ENCODE data around the gene PHACTR1. TPM values are rescaled to one million over a fixed set of nuclear protein-coding genes. Genes with fewer than 3 reads are reported as not detected.
A peak's percentile ranks its signal among the peaks of the same experiment; 100 is the strongest.

PHACTR1 gene
- total RNA-seq, 1 donor from 2014 or later: 116 TPM

DNA sequence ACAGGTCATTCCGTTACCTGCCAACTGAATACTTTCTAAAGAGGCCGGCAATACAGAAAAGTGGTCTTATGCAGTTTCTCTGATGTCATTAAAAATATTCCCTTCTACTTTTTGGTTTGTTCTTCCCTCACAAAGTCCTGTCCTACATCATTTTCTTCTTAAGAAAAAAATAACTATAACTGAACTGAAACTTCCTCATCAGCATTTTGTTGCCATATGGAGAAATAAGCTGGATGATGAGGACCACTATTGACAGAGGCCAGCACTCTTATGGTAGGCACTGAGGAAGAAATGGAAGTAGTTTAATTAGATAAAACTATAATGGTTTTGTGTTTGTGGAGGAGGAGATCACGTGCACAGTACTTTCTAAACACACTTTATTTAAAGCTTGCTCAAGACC, 274.9 kb downstream of the PHACTR1 start:
- intact Hi-C loops (cut with DNase I): no loop called here
- ATAC-seq (no peak), DNase-seq (ENCODE audit: missing footprints) (no peak)

DNA sequence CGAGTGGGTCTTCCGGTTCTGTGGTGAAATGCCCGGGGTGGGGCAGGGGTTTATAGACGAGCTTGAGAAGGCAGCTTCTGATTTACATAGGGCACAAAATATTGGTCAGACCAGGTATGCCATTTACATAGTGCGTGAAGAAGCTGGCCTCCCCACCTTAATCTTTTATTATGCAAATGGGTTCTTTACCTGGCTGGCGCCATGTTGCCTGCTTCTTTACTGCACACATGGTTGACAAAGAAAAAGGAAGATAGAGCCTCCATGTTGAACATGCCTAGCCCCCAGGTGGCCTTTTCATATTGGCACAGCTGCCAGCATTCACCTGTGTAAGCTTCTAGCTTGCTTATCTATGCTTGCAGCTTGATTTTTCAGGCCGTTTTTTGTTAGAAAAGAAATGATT, 276.2 kb downstream of the PHACTR1 start:
- ATAC-seq (no peak), DNase-seq (ENCODE audit: missing footprints) (no peak)
- intact Hi-C loops (cut with DNase I): no loop called here

DNA sequence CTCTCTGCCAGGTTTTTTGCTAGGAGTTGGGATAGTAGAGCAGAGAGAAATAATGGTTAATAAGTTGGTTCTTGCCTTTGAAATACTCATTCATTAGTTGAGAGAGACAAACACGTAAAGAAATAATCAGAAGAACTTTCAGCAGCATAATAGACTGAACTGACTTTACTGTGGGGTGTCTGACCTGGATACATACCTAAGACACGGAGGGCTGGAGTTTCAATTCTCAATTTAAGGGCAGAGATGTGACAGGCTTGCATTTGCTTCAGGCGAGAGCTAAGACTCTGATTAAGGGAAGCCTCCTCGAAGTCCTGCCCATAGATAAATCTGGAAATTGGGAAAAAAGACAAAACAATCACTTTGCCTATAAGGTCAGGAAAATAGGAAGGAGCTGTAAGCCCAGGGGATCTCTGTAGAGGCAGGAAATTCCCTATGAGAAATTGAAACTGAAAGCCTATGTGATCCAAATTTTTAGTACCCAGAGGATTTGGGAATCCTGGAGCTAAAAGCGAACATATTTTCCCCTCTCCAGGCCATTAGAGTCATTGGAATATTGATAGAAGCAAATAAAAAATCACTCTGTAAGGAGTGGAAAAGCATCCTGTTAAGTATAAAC, 276.8 kb downstream of the PHACTR1 start:
- intact Hi-C loops (cut with DNase I): no loop called here

DNA sequence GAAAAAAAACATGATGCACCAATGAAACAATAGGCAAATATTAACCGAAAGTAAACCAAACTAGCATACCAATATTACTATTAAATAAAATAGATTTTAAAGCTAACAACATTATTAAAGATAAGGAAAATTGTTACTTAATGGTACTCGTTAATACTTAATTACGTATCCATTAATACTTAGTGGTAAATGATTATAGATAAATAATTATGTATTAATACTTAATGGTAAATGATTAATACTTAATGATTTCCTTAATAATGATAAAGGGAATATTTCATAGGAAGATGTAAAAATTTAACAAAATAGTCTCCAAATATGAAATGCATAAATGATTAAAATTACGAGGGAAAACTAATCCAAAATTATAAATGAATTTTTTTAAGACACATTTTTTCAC, 278.9 kb downstream of the PHACTR1 start:
- DNase-seq (ENCODE audit: missing footprints) (no peak), ATAC-seq (no peak)
- intact Hi-C loops (cut with DNase I): no loop called here

More for the DNA sequence above, 276.8 kb downstream of the PHACTR1 start:
- no peak for ATAC-seq
- no peak for DNase-seq (ENCODE audit: missing footprints)

DNA sequence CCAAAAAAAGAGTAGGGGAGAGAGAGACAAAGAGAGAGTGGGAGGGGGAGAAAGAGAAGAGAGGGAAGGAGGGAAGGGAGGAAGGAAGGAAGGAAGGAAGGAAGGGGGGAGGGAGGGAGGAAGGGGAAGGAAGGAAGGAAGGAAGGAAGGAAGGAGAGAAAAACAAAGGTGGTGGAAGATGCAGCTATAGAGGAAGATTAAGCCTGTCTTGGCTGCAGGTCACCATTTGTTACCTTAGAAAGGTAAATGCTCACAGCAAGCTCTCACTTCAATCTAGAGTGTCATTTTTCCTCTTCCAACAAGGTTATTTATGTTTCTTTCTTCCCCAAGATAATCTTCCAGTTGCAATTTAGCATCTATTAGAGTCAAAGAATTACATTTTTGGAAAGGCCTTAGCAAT, 284.0 kb downstream of the PHACTR1 start:
- intact Hi-C loops (cut with DNase I): no loop called here
- no peak for DNase-seq (ENCODE audit: missing footprints)
- no peak for ATAC-seq

DNA sequence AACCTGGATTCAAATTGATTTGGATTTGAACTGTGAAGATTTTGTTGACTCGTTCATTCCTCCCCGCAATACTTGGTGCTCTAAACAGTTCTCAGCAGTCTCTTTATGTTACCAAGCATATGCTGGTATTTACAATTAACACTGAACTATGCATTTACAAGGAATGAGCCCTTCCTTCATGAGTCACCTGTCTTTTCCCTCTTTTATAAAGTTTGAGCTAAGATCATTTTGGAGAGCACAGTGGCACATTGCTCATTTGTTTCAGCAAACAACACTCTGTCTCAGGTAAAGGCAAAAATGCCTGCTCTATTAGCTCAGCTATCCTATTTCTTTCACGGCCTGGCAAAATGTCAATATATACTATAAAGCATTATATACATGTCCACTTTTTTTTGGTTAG, 285.4 kb downstream of the PHACTR1 start:
- intact Hi-C loops (cut with DNase I): no loop called here
- ATAC-seq (no peak), DNase-seq (ENCODE audit: missing footprints) (no peak)

DNA sequence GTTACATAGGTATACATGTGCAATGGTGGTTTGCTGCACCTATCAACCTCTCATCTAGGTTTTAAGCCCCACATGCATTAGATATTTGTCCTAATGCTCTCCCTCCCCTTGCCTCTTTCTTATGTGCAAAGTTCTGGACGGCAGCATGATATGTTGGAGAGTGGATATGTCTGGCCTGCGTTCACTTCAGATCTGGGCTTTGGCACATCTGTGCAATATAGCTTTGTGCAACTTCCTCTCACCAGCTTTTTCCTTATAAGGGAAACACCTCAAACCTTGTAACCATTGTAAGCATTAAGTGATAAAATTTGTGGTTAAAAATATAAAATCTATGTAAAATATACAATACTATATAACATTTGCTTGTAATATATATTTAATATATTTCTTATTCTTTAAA, 288.0 kb downstream of the PHACTR1 start:
- intact Hi-C loops (cut with DNase I): no loop called here
- ATAC-seq (no peak), DNase-seq (ENCODE audit: missing footprints) (no peak)

DNA sequence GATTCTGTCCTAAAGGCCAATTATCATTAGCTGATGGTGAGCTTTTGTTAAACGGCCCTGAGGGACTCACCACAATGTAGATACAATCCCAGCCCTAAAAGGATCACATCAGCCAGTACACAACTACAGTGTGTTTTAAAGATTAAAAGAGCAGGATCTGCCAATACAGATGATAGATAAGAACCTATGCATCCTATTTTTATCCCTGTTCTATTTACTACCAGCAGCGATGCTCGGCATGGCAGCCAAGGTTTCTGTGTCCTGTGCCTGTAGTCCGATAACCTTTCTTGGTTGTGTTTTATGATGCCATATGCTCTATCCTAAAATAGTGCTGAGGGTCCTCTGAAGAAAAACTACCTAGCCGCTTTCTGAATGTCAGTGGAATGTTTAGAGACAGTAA, 289.4 kb downstream of the PHACTR1 start:
- intact Hi-C loops (cut with DNase I): no loop called here
- no peak for DNase-seq (ENCODE audit: missing footprints)
- ATAC-seq: peak; percentile 41

DNA sequence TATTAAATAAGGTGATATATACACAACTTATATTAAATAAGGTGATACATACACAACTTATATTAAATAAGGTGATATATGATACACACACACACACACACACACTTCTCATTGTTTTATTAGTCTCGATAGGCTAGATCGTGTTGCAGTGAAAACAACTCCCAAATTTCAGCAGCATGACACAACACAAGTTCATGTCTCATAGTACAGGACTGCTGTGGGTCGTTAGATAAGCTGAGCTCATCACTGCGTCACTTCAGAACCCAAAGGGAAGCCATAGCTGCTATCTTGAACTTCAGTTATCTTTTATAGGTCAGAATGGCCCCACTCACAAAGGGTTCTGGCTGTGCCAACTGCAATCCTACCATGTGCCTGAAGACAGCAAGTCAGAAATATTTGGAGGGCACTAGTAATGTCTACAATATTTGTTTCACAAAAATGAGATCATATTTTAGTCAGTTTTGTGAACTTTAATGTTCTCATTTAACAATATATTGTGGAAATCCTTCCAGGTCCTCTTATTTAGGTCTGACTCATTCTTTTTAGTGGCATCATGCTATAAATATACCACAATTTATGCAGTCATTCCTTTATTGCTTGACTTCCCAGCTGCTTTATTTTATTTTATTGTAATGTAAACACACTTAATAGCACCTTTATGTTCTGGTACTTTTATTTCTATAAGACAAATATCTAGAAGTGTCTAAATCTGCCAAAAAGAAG, 290.2 kb downstream of the PHACTR1 start:
- intact Hi-C loops (cut with DNase I): no loop called here
- peak; percentile 81 for ATAC-seq

DNA sequence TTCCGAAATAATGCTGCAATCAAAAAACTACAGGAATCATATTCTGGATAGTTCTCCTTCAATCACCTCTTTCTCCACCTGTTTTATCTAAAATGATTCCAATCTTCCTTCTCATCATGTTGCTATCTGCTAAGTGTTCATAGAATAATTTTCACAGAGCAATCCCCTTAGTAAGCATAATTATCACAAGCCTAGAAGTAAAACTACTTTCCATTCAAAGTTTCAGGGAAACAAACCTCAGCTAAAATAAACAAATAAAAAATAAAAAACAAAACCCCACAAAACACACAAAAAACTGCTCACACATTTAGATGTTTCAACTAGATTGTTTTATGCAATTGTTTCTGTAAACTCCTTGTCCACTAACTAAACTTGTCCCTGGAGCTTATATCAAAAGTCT, 291.2 kb downstream of the PHACTR1 start:
- ATAC-seq (no peak), DNase-seq (ENCODE audit: missing footprints) (no peak)
- intact Hi-C loops (cut with DNase I): no loop called here

More for the DNA sequence above, 290.2 kb downstream of the PHACTR1 start:
- DNase-seq (ENCODE audit: missing footprints): no peak

DNA sequence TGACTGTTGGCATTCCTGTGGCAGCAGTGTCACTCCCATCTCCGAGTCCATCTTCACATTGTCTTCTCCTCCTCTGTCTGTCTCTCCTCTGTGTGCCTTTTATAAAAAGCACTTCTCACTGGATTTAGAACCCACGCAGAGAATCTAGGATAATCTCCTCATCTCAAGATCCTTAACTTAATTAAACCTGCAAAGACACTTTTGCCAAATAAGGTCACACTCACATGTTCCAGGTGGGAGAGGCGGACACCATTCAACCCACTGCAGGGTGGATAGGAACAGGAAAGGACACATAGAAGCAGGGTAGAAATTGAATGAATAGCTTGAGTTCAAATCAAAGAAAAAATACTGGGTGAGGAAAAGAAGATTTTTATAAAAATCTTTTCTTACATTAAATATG, 292.5 kb downstream of the PHACTR1 start:
- no peak for ATAC-seq
- intact Hi-C loops (cut with DNase I): no loop called here
- no peak for DNase-seq (ENCODE audit: missing footprints)

DNA sequence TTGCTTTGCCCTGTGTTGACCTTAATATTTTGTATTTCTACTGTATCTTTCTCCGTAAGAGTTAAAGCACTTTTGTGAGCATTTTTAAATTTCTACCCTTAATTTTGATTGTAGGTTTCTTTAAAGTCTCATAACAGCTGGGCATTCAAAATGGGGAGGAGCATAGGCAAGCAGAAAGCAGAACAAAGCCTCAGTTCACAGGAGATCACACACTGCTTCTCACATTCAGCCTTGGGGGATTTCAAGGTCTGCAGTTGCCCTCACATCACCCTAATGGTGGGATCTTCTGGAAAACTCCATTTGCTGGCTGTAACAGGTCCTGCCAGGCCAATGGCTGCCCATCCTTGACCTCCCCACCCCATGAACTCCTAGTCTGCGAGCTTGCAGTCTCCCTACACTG, 292.9 kb downstream of the PHACTR1 start:
- intact Hi-C loops (cut with DNase I): no loop called here
- ATAC-seq (no peak), DNase-seq (ENCODE audit: missing footprints) (no peak)

DNA sequence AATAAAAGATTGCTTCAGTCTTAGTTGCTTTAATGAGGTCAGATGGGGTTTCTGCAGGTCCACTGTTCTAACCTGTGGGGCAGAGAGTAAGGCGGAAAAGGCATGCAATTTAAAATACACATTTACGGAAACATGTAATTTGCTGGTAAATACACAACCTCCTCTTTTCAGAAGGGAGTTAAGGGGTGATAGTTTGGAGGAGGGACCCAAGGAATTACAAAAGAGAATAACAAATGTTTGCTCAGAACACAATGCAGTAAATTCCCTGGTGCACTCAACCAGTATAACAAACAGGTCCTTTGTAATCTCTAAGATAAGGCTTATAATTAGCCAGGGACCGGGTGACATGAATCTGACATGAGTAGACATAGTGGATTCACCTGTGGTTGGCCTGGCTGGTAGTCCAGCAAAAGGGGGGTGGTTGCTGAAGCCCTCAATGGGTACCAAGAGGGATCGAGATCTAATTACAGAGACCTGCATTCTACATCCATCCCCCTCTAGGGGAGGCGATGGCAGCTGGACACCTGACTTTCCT, 295.1 kb downstream of the PHACTR1 start:
- no peak for DNase-seq (ENCODE audit: missing footprints)
- ATAC-seq: no peak
- intact Hi-C loops (cut with DNase I): loop anchor here (2.0 to 10.0 kb wide), 3 partner anchors 49 to 293 kb away; no protein-coding TSS in a partner anchor

DNA sequence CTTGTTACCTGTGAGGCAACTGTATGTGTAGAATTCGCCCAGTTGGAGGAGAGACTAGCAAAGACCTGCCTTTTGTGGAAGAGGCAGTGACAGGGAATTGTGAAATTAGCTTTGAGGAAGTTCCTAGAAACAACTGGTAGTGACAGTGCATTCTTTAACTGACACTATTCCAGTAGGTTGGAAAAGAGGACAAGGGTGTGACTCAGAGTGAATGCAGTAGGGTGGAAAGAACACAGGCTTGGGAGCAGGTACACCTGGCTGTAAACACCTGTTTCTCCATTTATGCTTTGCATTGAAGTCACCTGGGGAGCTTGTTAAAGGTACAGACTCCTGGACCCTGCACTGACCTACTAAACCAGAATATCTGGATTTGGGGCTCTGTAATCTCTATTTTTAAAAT, 295.7 kb downstream of the PHACTR1 start:
- intact Hi-C loops (cut with DNase I): loop anchor here (2.0 to 10.0 kb wide), 3 partner anchors 49 to 293 kb away; no protein-coding TSS in a partner anchor
- no peak for ATAC-seq
- no peak for DNase-seq (ENCODE audit: missing footprints)

DNA sequence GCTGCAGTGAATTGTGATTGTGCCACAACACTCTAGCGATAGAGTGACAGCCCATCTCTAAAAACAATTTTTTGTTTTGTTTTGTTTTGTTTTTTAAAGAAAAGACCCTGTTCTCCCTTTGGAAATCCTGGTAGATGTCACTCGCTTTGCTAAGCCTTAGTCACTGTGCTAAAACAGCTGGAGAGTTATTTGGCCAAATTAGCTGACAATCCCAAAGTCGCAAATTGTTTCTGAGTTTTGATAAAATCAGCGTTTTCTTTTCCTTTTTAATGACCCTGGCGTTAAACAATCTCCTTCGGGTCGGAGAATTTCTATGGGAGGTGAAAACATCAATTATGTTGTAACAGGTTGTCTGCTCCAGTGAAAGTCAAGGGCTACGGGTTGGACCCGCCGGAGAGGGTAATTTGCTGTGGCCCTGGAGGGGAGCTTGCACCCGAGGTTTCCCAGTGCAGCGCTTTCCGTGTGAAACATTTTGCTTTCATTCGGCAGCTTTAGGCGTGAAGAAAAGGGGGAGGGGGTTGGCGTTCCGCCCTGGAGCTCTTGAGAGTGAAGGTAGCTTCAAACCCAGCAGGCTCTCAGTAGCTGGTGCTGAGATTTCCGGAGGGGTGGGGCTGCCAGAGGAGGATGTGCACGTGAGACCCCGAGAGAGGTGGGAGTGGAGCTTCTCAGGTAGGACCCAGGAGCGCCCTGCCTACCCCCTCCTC, 296.6 kb downstream of the PHACTR1 start:
- intact Hi-C loops (cut with DNase I): loop anchor here (2.0 to 10.0 kb wide), 3 partner anchors 50 to 292 kb away; no protein-coding TSS in a partner anchor
- ATAC-seq (peak; percentile 41), DNase-seq (ENCODE audit: missing footprints) (peak; percentile 75)

DNA sequence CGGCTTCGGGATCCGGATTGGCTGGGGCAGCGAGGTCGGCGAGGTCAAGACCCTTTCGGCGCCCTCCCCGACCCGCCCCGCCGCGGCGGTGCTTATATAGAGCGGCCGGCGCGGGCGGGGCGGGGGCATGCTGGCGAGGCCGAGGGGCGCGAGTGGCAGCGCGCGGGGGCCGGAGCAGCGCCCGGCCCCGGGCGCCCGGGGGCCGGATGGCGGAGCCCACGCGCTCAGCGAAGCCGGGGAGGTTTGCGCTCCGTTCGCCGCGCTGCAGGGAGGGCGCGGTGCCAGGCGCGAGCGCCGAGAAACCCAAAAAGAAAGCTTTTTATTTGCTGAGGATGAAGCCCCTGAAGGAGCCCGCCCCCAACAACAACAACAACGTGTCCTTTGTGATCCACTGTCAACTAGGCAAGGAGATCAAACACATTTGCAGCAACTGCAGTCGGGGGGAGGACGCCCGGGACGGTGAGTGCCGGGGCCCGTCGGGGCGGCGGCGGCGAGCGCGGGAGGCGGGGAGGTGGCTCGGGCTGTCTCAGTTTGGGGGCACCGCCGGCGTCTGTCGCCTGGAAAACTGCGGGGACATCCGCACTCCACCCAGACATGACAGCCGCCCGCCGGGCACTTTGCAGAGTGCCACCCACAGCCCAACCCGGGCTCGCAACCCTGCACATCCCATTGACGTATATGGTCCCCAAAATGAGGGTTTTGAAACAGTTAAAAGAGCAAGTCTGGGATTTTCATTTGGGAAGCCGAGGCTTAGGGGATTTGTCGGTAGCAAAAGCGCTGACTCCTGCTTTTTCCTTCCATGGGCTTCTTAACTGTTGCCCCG, 297.3 kb downstream of the PHACTR1 start:
- intact Hi-C loops (cut with DNase I): loop anchor here (2.0 to 10.0 kb wide), 3 partner anchors 51 to 291 kb away; no protein-coding TSS in a partner anchor
- peak; percentile 30 for ATAC-seq
- peak; percentile 69 for DNase-seq (ENCODE audit: missing footprints)

DNA sequence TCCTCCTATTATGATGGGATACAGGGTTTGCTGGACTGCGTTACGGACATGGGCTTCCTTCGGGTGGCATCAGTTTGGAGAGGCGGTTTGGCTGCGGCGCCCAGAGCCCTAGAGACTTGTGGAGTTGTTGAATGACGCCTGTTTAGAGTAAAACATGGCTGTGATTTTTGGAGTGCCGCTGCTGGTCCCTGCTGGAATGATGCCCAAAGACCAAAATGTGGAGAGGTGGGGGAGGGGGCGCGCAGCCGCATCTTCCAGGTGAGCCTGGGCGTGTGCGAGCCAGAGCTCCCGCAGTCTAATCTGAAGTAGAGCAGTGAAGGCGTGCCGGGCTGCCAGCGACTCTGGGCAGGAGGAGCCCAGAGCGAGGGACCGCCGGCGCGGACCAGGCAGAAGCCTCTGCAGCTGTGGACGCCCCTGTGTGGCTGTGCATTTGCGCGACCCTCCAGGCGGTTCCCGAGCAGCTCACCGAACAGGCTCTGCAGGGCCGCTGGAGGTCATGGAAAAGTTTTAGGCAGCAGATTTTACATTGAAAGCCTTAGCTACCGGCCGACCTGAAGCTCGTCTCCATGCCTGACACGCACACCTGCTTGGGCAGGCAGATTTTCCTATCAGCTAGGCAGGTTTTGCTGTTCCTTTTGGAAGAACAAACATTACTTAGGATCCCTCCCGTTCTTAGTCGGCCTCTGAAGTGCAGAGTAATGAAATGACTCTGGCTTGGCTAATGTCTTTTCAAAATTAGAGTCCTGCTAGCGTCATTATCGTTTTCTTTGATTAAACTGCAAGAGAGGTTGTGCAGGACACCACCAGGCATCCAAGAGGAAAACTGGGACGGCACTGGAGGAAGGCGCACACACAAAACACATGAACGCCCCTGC, 298.2 kb downstream of the PHACTR1 start:
- ATAC-seq (peak; percentile 62), DNase-seq (ENCODE audit: missing footprints) (no peak)
- intact Hi-C loops (cut with DNase I): loop anchor here (5.0 to 10.0 kb wide), 3 partner anchors 102 to 290 kb away; no protein-coding TSS in a partner anchor

DNA sequence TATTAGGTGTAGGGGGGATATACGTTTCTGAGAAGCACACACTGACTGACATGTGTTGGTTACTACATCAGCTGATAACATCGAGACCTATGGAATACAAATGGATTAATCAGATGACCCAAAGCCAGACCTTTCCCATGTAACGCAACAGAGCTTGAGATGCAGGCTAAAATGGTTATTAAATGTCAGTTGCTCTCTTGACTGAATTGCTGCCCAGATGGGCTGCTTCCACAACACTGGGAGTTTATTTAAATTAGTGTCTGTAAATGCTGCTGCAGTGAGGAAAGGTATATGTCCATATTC, 298.8 kb downstream of the PHACTR1 start:
- no peak for DNase-seq (ENCODE audit: missing footprints)
- ATAC-seq: no peak
- intact Hi-C loops (cut with DNase I): loop anchor here (5.0 to 10.0 kb wide), 2 partner anchors 103 to 289 kb away; no protein-coding TSS in a partner anchor

Data from Right ventricle myocardium inferior (tissue), 1 donor.